GM12878 (cell line): Measurements from ENCODE around the gene ATP1A1. TPM values are rescaled to one million over a fixed set of nuclear protein-coding genes. Genes with fewer than 3 reads are reported as not detected.

Source experiments
- ATAC-seq: fragments of 200-7000 bp; cut with Tn5 transposase; 3 replicates; pipeline ENCODE4 v1.9.1; 2020; ENCODE audit warnings: mild to moderate bottlenecking, moderate library complexity
- BruUV-seq: library from RNA; stranded (reverse); fragments of 400-500 nt; replicated peaks from 2 replicates; lab custom pipeline; 2021; lab: Mats Ljungman, UMichigan
- CTCF ChIA-PET: fragments of 300-600 bp; sonication (Branson Sonifier 250); formaldehyde crosslinking; extraction: SDS; loops from one replicate; lab custom pipeline; 2021; ENCODE audit warnings: inconsistent platforms; lab: Yijun Ruan, JAX
- POLR2A ChIA-PET: fragments of 350-600 bp; formaldehyde crosslinking; extraction: SDS; loops from one replicate; lab custom pipeline; 2021; ENCODE audit warnings: inconsistent platforms; lab: Charles Lee
- RAD21 ChIA-PET: fragments of 300-600 bp; sonication (Branson Sonifier 250); formaldehyde crosslinking; loops from one replicate; lab custom pipeline; 2023; ENCODE audit warnings: antibody characterized with exemption; ENCODE audit not compliant: unreplicated experiment; lab: Charles Lee
- SMC1A ChIA-PET: fragments of 300-600 bp; sonication (Branson Sonifier 250); formaldehyde crosslinking; loops from one replicate; lab custom pipeline; 2023; ENCODE audit not compliant: unreplicated experiment, uncharacterized antibody; lab: Charles Lee
- DNase-seq: peaks from one replicate; pipeline ENCODE4 v3.0.0-alpha.2; 2011; ENCODE audit warnings: low read depth, low spot score
- FAIRE-seq: peaks from 3 replicates; lab custom pipeline; 2011; peaks lifted over from hg19 to GRCh38; lab: Jason Lieb, UNC
- H2AFZ ChIP-seq: 2 replicates; pipeline ENCODE4 v1.6.0; 2011; ENCODE audit warnings: low read depth, low read length, control low read depth; ENCODE audit not compliant: control insufficient read depth
- H3K27ac ChIP-seq: 2 replicates; pipeline ENCODE4 v1.5.1; 2011; ENCODE audit warnings: control low read depth; ENCODE audit not compliant: control insufficient read depth, insufficient read depth
- H3K27me3 ChIP-seq, 2 experiments: replicated peaks in 1 of 2; 2 replicates each; pipeline versions ENCODE4 v1.6.0 to v1.6.1; 2011; ENCODE audit warnings: low read length in 1 of 2; ENCODE audit not compliant: control insufficient read depth in 2 of 2, insufficient read depth in 2 of 2
- H3K36me3 ChIP-seq, 2 experiments: 2 replicates each; pipeline ENCODE4 v1.5.1; 2011; ENCODE audit warnings: low read length in 1 of 2; ENCODE audit not compliant: control insufficient read depth in 2 of 2, insufficient read depth in 2 of 2
- H3K4me1 ChIP-seq: 2 replicates; pipeline ENCODE4 v1.6.1; 2011; ENCODE audit warnings: mild to moderate bottlenecking, low read length, moderate library complexity, mixed read lengths; ENCODE audit not compliant: control insufficient read depth, insufficient read depth
- H3K4me2 ChIP-seq: 2 replicates; pipeline ENCODE4 v1.6.0; 2011; ENCODE audit warnings: control low read depth; ENCODE audit not compliant: control insufficient read depth, insufficient read depth
- H3K4me3 ChIP-seq: fragments of 200-600 bp; sonication (generic); 2 replicates; pipeline ENCODE4 v1.5.1; 2016
- H3K79me2 ChIP-seq: 2 replicates; pipeline ENCODE4 v1.6.0; 2011; ENCODE audit warnings: low read length; ENCODE audit not compliant: control insufficient read depth, insufficient read depth
- H3K9ac ChIP-seq: 2 replicates; pipeline ENCODE4 v1.8.0; 2011; ENCODE audit warnings: low read length, control low read depth, mixed read lengths; ENCODE audit not compliant: control insufficient read depth, insufficient read depth
- H3K9me3 ChIP-seq: replicated peaks from 3 replicates; pipeline ENCODE4 v1.5.1; 2011; ENCODE audit warnings: mild to moderate bottlenecking, low read length; ENCODE audit not compliant: control insufficient read depth, insufficient read depth
- H4K20me1 ChIP-seq: 2 replicates; pipeline ENCODE4 v1.6.0; 2011; ENCODE audit not compliant: control insufficient read depth, insufficient read depth
- CBFB ChIP-seq: IDR thresholded peaks from 2 replicates; pipeline ENCODE4 v1.6.1; 2016; ENCODE audit warnings: antibody characterized with exemption, low read depth
- CHD1 ChIP-seq: IDR thresholded peaks from 2 replicates; pipeline ENCODE4 v1.6.1; 2012; ENCODE audit warnings: low read depth, low read length, improper control_type of control experiment
- CHD2 ChIP-seq: IDR thresholded peaks from 2 replicates; pipeline ENCODE4 v1.6.1; 2011; ENCODE audit warnings: low read depth, low read length, improper control_type of control experiment, borderline replicate concordance
- CTCF ChIP-seq, 3 experiments: IDR thresholded peaks in 2 of 3; conservative IDR thresholded peaks in 1 of 3; 2 replicates each; pipeline ENCODE4 v1.5.1; 2011; ENCODE audit warnings: low read depth in 3 of 3, low read length in 3 of 3, mild to moderate bottlenecking in 3 of 3, control low read depth in 2 of 3, moderate library complexity in 2 of 3, inconsistent platforms in 1 of 3, mixed read lengths in 1 of 3; ENCODE audit not compliant: control insufficient read depth in 2 of 3, insufficient read depth in 1 of 3; ENCODE audit errors: extremely low read depth in 1 of 3
- FOXM1 ChIP-seq: IDR thresholded peaks from 2 replicates; pipeline ENCODE4 v1.6.1; 2012; ENCODE audit warnings: low read depth, mild to moderate bottlenecking, inconsistent platforms, low read length, moderate library complexity
- IRF5 ChIP-seq: fragments of 450-650 bp; IDR thresholded peaks from 2 replicates; pipeline ENCODE4 v1.6.1; 2017; ENCODE audit warnings: borderline replicate concordance
- MYB ChIP-seq: fragments of 150-350 bp; IDR thresholded peaks from 2 replicates; pipeline ENCODE4 v1.6.1; 2014; ENCODE audit warnings: mild to moderate bottlenecking, low read depth, low read length, borderline replicate concordance
- NFYA ChIP-seq: IDR thresholded peaks from 2 replicates; pipeline ENCODE4 v1.6.1; 2011; ENCODE audit warnings: low read depth, mild to moderate bottlenecking, low read length, improper control_type of control experiment, borderline replicate concordance
- PAX5 ChIP-seq: IDR thresholded peaks from 2 replicates; pipeline ENCODE4 v1.6.1; 2011; ENCODE audit warnings: low read depth, low read length, borderline replicate concordance
- WRNIP1 ChIP-seq: IDR thresholded peaks from 2 replicates; pipeline ENCODE4 v1.6.1; 2011; ENCODE audit warnings: low read depth, low read length, improper control_type of control experiment, borderline replicate concordance
- ZBED1 ChIP-seq: IDR thresholded peaks from 2 replicates; pipeline ENCODE4 v1.6.1; 2016; ENCODE audit warnings: borderline replicate concordance
- WGBS: methylation state at CpG from one replicate; pipeline ENCODE4 v1.1.6; 2016; ENCODE audit warnings: low lambda C conversion rate; ENCODE audit not compliant: insufficient replicate concordance, insufficient coverage; ENCODE audit errors: missing lambda C conversion rate; 5-methylcytosine and 5-hydroxymethylcytosine counted together
- in situ Hi-C: fragments of 300-500 bp; cut with MboI; formaldehyde crosslinking; loops from 9 replicates; pipeline ENCODE4 v1.14.3; 2018; ENCODE audit warnings: mixed read lengths
- intact Hi-C: fragments of 100-400 bp; cut with micrococcal nuclease; formaldehyde crosslinking; loops from one replicate; pipeline ENCODE4 v1.14.2; 2022; ENCODE audit not compliant: unreplicated experiment
- polyA plus RNA-seq, 11 experiments: library from polyadenylated mRNA; depleted of rRNA in 4 of 11; unstranded in 6 of 11; stranded (reverse) in 5 of 11; fragments of >200 nt; fragmentation: Nextera tagmentation in 4 of 11; fragmentation: Illumina TruSeq in 1 of 11; extraction: Ambion mirVana in 4 of 11; extraction: Trizol in 1 of 11; gene quantifications; 1 replicate in 1 of 11; 2 replicates in 10 of 11; pipeline versions ENCODE4 v1.2.1 to v1.2.3, GENCODE V29; 2011 to 2016; ENCODE audit warnings: inconsistent platforms in 2 of 11, missing spikeins in 2 of 11, low read depth in 1 of 11
- total RNA-seq, 4 experiments: library from RNA; depleted of rRNA in 3 of 4; stranded (reverse); fragments of >200 nt in 3 of 4; fragmentation: Illumina TruSeq in 1 of 4; extraction: Trizol in 1 of 4; gene quantifications; 2 replicates each; pipeline versions ENCODE4 v1.2.1 to v1.2.3, GENCODE V29; 2013 to 2021

ATP1A1 gene
- total and polyA plus RNA-seq, 10 of the 15 experiments (the other 5 are each of a cell fraction or from before 2014, with no cell fraction given) = 113 to 566 (median 313) TPM

- Histone ChIP-seq H4K20me1 (no peaks in the 10 kb centered on the region; the same call in 1 of the 2 replicates), H3K79me2 (no peaks in the 10 kb centered on the region), H3K9ac (no peak overlapping the region), H3K4me3 (no peak overlapping the region), H3K9me3 (no peaks in the 10 kb centered on the region), H3K4me1 (no peaks in the 10 kb centered on the region), H3K36me3 (peaks cover 56 to 72% of the 10 kb centered on the region in 2 experiments), H3K27ac (no peak overlapping the region), H2AFZ (no peak overlapping the region), H3K27me3 (no peaks in the 10 kb centered on the region), H3K4me2 (no peak overlapping the region)
- ChIA-PET CTCF (interaction anchor here (0.8 to 2.2 kb wide), 4 partner anchors 9 to 263 kb away, joined by 3 to 7 read pairs (median 4); no protein-coding TSS in a partner anchor), SMC1A (interaction anchor here (1.0 to 2.1 kb wide), 7 partner anchors 10 to 47 kb away, joined by 3 to 4 read pairs (median 4); no protein-coding TSS in a partner anchor), RAD21 (interaction anchor here (0.6 to 1.2 kb wide), 4 partner anchors 9 to 263 kb away, joined by 3 to 5 read pairs (median 4); no protein-coding TSS in a partner anchor), POLR2A (interaction anchor here (1.3 to 1.8 kb wide), 3 partner anchors 11 to 25 kb away, joined by 3 to 8 read pairs (median 4); no protein-coding TSS in a partner anchor)
- TF ChIP-seq CBFB (no peak), WRNIP1 (no peak), ZBED1 (no peak), CHD1 (no peak), NFYA (no peak), IRF5 (no peak), CTCF (IDR thresholded peaks at IDR 0.05 in 2 of 3, conservative IDR thresholded peaks at IDR 0.05 in 1 of 3; ENCODE audit: control insufficient read depth in 2 of 3, extremely low read depth in 1 of 3, insufficient read depth in 1 of 3, low read depth in 3 of 3, low read length in 3 of 3) (no peak), CHD2 (no peak), PAX5 (no peak), FOXM1 (no peak), MYB (no peak)
- in situ Hi-C loops (no loop called here), intact Hi-C loops (no loop called here)
- no peak for ATAC-seq
- BruUV-seq = no TSS peak
- WGBS = 85% methylated on average over 3 of the region's 3 CpGs
- no peak for FAIRE-seq
- no peak for DNase-seq
Observed at GRCh38 chr1:116401646-116402176, 28.7 kb downstream of the ATP1A1 start.
